AG10803 (cell line): ENCODE data around the gene CALM1.

Experiments used
- DNase-seq: peaks from one replicate; pipeline ENCODE4 v3.0.0; 2010; ENCODE audit warnings: low read depth
- H3K4me3 ChIP-seq: 2 replicates; pipeline ENCODE4 v1.5.1; 2011; ENCODE audit warnings: mild to moderate bottlenecking, low read length, control low read depth
- CTCF ChIP-seq: conservative IDR thresholded peaks from 2 replicates; pipeline ENCODE4 v1.5.1; 2011; ENCODE audit warnings: mild to moderate bottlenecking, low read length, control low read depth, inconsistent platforms

Gene CALM1

GRCh38 chr14:90396341-90397339 lies at the start of gene CALM1:
CALM1 (plus strand) TSS chr14:90397029; CDS start chr14:90397231, 202 bp downstream.
- DNase-seq: peak; percentile 97
- no peak for TF ChIP-seq CTCF
- peak within 1 kb of the TSS; percentile 96 for H3K4me3 ChIP-seq

- no peak overlapping the region for H3K4me3 ChIP-seq
- DNase-seq: no peak
- TF ChIP-seq CTCF: no peak
Measured at GRCh38 chr14:90348270-90348669, 48.6 kb upstream of the CALM1 start.

- DNase-seq: no peak
- TF ChIP-seq CTCF: no peak
- no peak overlapping the region for H3K4me3 ChIP-seq
Measured at GRCh38 chr14:90349739-90350138, 47.1 kb upstream of the CALM1 start.

- no peak for TF ChIP-seq CTCF
- DNase-seq: no peak
- no peak overlapping the region for H3K4me3 ChIP-seq
Measured at GRCh38 chr14:90354551-90355298, 42.1 kb upstream of the CALM1 start.

- no peak for DNase-seq
- TF ChIP-seq CTCF: no peak
- H3K4me3 ChIP-seq: no peak overlapping the region
Measured at GRCh38 chr14:90355540-90356518, 41.0 kb upstream of the CALM1 start.

GRCh38 chr14:90356925-90357324 lies 39.9 kb upstream of the CALM1 start:
- no peak overlapping the region for H3K4me3 ChIP-seq
- no peak for TF ChIP-seq CTCF

More at GRCh38 chr14:90356925-90357324, 39.9 kb upstream of the CALM1 start:
- no peak for DNase-seq
